NCI-H748 (cell line): ENCODE results near the gene OR1D2.
"Not testable (repeated sequence)": the region's sequence is repeated elsewhere in the genome, so short reads cannot be mapped to it uniquely, and the experiment has no call there.

Experiments
- DNase-seq: peaks from one replicate; lab custom pipeline; 2025; ENCODE audit not compliant: unreplicated experiment; lab: John Stamatoyannopoulos, UW

Gene OR1D2

GRCh38 chr17:3104322-3104721, at the start of gene OR1D2:
Gene OR1D2 (minus strand): TSS chr17:3104422. CDS start chr17:3092996, 11,426 bp downstream.
- no peak for DNase-seq

GRCh38 chr17:3137494-3137893, 33.3 kb upstream of the OR1D2 start:
- not testable (repeated sequence) for DNase-seq

DNA sequence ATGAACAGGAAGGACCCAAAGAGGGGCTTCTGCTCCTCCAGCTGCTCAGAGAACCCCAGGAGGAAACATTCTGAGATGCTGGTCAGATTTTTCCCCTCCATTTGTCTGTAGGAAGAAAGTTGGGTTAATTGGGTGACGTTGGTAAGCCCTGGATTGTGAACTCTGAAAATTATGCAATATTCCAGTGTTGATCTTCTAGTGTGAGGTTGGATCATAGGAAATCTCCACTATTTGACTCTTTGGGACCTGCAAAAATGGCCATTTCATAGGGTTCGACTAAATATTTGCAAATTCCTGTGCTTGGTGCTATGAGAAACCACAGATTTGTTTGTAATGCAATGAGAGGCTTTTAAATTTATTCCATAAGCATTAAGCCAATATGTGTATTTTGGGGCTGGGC, 23.2 kb upstream of the OR1D2 start, which contains the start of gene OR1G1:
OR1G1 (minus strand) TSS at position 101 of the 400 bp plus-strand sequence; CDS start at position 101, 0 bp downstream.
- DNase-seq = no peak

DNA sequence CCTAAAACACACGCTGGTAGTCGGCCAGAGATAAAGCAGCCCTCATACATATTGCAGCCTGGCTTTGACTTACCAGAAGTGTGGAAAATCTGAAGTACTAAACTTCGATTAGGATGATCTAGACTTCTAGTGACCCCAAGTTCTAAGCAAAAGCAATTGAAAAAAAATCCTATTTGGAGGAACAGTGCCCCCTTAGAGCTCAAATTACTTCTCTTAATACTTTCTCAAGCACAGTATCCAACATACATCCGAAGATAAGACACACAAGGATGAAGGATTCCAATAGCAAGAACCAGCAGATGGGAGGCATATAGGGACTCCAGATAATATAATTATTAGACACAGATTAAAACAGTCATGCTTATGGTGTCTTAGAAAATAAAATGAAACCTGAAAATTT, 30.4 kb downstream of the OR1D2 start:
- not testable (repeated sequence) for DNase-seq

- not testable (repeated sequence) for DNase-seq
These were observed 39.0 kb downstream of the OR1D2 start for GRCh38 chr17:3065192-3065591.

DNA sequence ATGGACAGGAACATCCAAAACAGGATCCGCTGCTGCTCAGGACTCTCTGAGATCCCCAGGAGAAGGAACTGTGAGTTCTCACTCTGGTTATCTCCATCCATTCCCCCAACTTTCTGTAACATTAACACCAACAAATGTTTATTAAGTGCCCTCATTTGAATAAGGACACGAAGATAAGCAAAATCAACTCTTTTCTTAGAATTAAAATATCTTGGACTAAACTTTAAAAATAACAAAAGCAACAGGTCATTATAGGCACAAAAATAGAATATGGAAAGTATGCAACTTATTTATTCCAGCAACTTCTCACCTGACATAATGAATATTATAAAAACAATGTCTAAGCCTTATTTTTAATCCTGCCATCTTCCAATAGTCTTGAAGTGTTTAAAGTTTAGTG, 40.7 kb downstream of the OR1D2 start, which contains the start of gene OR1D5:
OR1D5 (minus strand) TSS at position 101 of the 400 bp plus-strand sequence; CDS start at position 101, 0 bp downstream.
- not testable (repeated sequence) for DNase-seq

- DNase-seq = not testable (repeated sequence)
These were observed 41.3 kb downstream of the OR1D2 start for GRCh38 chr17:3062824-3063377.

DNA sequence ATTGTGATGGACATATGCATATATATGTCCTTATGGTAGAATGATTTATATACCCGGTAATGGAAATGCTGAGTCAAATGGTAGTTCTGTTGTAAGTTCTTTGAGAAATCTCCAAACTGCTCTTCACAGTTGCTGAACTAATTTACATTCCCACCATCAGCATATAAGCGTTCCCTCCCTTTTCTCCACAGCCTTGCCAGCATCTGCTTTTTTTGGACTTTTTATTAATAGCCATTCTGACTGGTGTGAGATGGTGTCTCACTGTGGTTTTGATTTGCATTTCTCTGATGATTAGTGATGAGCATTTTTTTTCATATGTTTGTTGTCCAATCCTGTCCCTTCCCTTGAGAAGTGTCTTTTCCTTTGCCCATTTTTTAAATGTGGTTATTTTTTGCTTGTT, 49.4 kb downstream of the OR1D2 start:
- DNase-seq = not testable (repeated sequence)

GRCh38 chr17:3049705-3050295, 54.4 kb downstream of the OR1D2 start:
- no peak for DNase-seq

GRCh38 chr17:3048727-3049471, 55.3 kb downstream of the OR1D2 start:
- peak; percentile 100 for DNase-seq

GRCh38 chr17:3046753-3047152, 57.5 kb downstream of the OR1D2 start:
- no peak for DNase-seq

DNA sequence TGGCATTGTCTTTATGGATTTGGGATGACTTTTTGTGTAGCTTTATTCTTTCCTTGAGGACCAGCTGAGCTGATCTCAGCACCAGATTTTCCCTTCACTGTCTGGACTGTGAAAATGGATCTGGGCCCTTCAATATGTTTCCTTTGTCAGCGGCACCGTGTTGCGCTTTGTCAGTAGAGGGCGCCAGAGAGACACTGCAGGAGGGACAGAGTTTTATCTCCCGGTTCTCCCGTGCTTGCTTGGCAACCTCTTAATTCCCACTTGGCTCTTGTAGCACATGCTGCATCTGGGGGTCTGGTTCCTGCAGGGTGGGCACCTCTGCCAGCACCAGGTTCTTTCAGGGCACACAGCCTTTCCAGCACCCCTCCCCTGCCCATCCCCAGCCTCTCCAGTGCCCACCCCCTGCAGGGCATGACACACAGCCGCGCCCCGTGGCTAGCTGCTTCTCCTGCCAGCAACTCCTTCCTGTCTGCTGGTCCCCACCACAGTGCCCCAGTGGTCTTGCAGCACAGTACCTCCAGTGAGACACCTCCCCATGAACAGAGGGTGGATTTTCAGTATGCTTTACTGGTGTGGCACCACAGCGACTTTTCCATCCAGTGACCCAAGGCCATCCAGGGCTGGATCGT, 60.4 kb downstream of the OR1D2 start:
- DNase-seq = peak; percentile 54

GRCh38 chr17:3040882-3041281, 63.3 kb downstream of the OR1D2 start:
- DNase-seq = no peak

DNA sequence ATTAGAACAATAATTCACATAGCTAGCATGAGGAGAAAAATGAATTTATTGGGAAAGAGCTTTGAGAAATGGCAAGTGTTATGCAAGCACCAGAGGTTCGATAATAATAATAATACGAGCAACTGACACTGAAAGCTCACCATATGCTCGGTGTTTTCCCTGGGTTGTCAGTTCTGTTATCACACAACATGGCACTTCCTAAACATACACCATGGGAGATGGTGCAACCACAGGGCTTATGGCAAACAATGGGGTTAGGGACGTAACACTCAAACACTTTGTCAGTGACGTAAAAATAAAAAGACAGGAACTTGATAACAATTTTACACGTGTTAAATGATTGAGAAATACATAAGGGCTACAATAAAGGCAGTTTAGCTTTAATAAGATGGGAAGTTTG, 64.5 kb downstream of the OR1D2 start:
- DNase-seq = no peak

- DNase-seq = no peak
These were observed 65.3 kb downstream of the OR1D2 start for GRCh38 chr17:3038941-3039340.
